Measurements from ENCODE around the gene EDEM3. TPM values are rescaled to one million over a fixed set of nuclear protein-coding genes. Genes with fewer than 3 reads are reported as not detected.

Gene EDEM3
- total and polyA plus RNA-seq, 9 of the 15 experiments (the other 6 are each of a cell fraction or from before 2014, with no cell fraction given): 15.8 to 46.6 (median 28.0) TPM

DNA sequence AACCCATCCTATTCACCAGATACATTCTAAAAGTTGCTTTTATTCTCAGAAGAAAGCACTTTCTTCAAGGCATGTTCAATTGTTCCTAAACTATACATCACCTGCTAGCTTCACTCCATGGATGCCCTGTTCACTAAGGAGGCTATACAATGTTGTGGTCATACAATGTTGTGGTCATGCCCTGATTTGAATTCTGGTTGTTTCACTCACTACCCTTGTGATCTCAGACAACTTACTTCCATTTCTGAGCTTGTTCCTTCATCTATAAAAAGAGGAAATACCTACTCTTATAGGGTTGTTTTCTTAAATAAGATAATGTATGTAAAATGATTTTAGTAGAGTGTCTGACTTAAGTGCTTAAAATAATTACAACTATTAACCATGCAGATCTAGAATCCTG, 19.7 kb downstream of the EDEM3 start:
- Histone ChIP-seq H3K4me2 (ENCODE audit: insufficient read depth, low read length) (no peak overlapping the region), H3K9ac (ENCODE audit: insufficient read depth in 1 of 2, low read depth in 2 of 2, low read length in 2 of 2) (no peak overlapping the region), H3K36me3 (ENCODE audit: control insufficient read depth, insufficient read depth, low read length) (peaks cover 61% of the 10 kb centered on the region), H3K79me2 (ENCODE audit: control insufficient read depth, insufficient read depth, low read length) (no peaks in the 10 kb centered on the region), H3K27me3 (ENCODE audit: control insufficient read depth in 2 of 2, insufficient read depth in 2 of 2, low read length in 2 of 2) (no peaks in the 10 kb centered on the region), H2AFZ (ENCODE audit: low read depth, low read length) (no peak overlapping the region), H3K4me3 (no peak overlapping the region), H3K9me3 (replicated peaks; ENCODE audit: control insufficient read depth, insufficient read depth, low read depth, low read length) (no peaks in the 10 kb centered on the region), H4K20me1 (replicated peaks; ENCODE audit: control insufficient read depth, insufficient read depth, low read length) (no peaks in the 10 kb centered on the region), H3K9me1 (ENCODE audit: control insufficient read depth, insufficient read depth, low read length) (no peaks in the 10 kb centered on the region), H3K4me1 (replicated peaks in 1 of 2; ENCODE audit: control insufficient read depth in 2 of 2, insufficient read depth in 2 of 2, low read length in 2 of 2) (no peaks in the 10 kb centered on the region), H3K27ac (ENCODE audit: extremely low read depth, low read depth, low read length) (no peak overlapping the region)
- no TSS peak for BruUV-seq (replicated peaks)
- in situ Hi-C loops (cut with MboI) (no loop called here), intact Hi-C loops (cut with micrococcal nuclease) (no loop called here)
- FAIRE-seq (no peak), DNase-seq (ENCODE audit: extremely low read depth in 1 of 4, low spot score in 3 of 4) (no peak), ATAC-seq (no peak)
- ChIA-PET POLR2A (interaction anchor here (0.6 to 1.5 kb wide), 2 partner anchors 15 to 17 kb away, joined by 3 to 4 read pairs; no protein-coding TSS in a partner anchor), CTCF (ENCODE audit: low intra/inter-chr PET ratio) (no interaction called here)
- no peak for TF ChIP-seq ZNF77 (CRISPR knock-in tag; IDR thresholded peaks at IDR 0.05)
- TF ChIP-seq, protein P1, sequence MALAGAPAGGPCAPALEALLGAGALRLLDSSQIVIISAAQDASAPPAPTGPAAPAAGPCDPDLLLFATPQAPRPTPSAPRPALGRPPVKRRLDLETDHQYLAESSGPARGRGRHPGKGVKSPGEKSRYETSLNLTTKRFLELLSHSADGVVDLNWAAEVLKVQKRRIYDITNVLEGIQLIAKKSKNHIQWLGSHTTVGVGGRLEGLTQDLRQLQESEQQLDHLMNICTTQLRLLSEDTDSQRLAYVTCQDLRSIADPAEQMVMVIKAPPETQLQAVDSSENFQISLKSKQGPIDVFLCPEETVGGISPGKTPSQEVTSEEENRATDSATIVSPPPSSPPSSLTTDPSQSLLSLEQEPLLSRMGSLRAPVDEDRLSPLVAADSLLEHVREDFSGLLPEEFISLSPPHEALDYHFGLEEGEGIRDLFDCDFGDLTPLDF (CRISPR knock-in tag; IDR thresholded peaks at IDR 0.05): no peak
- TF ChIP-seq RBM15 (IDR thresholded peaks at IDR 0.05; ENCODE audit: insufficient read depth, low read length): no peak
- no peak for TF ChIP-seq POLR3G (IDR thresholded peaks at IDR 0.05; ENCODE audit: extremely low read depth, insufficient read length, insufficient replicate concordance)

DNA sequence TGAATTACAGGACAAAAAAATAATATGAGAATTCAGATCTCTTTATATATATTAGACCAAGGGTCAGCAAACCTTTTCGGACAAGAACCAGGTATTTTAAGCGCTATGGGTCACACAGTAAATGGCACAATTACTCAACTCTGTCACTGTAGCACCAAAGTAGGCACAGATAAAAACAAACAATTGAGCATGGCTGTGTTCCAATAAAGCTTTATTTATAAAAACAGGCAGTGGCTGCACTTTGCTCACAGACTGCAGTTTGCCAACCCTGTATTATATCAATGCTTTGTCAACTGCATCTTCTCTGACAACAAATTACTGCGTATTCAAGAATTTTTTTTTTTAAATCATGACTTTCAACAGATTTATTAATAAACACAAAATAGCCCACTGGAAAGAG, 29.8 kb downstream of the EDEM3 start:
- ChIA-PET POLR2A (no interaction called here), CTCF (ENCODE audit: low intra/inter-chr PET ratio) (no interaction called here)
- FAIRE-seq (no peak), DNase-seq (ENCODE audit: extremely low read depth in 1 of 4, low spot score in 3 of 4) (no peak), ATAC-seq (no peak)
- Histone ChIP-seq H3K4me1 (replicated peaks in 1 of 2; ENCODE audit: control insufficient read depth in 2 of 2, insufficient read depth in 2 of 2, low read length in 2 of 2) (no peaks in the 10 kb centered on the region), H4K20me1 (replicated peaks; ENCODE audit: control insufficient read depth, insufficient read depth, low read length) (no peaks in the 10 kb centered on the region), H3K9me1 (ENCODE audit: control insufficient read depth, insufficient read depth, low read length) (no peaks in the 10 kb centered on the region), H3K4me3 (no peak overlapping the region), H3K4me2 (ENCODE audit: insufficient read depth, low read length) (no peak overlapping the region), H3K79me2 (ENCODE audit: control insufficient read depth, insufficient read depth, low read length) (no peaks in the 10 kb centered on the region), H3K27ac (ENCODE audit: extremely low read depth, low read depth, low read length) (no peak overlapping the region), H3K9ac (ENCODE audit: insufficient read depth in 1 of 2, low read depth in 2 of 2, low read length in 2 of 2) (no peak overlapping the region), H3K36me3 (ENCODE audit: control insufficient read depth, insufficient read depth, low read length) (peaks cover 87% of the 10 kb centered on the region), H2AFZ (ENCODE audit: low read depth, low read length) (no peak overlapping the region), H3K9me3 (replicated peaks; ENCODE audit: control insufficient read depth, insufficient read depth, low read depth, low read length) (no peaks in the 10 kb centered on the region), H3K27me3 (ENCODE audit: control insufficient read depth in 2 of 2, insufficient read depth in 2 of 2, low read length in 2 of 2) (no peaks in the 10 kb centered on the region)
- intact Hi-C loops (cut with micrococcal nuclease) (no loop called here), in situ Hi-C loops (cut with MboI) (no loop called here)
- TF ChIP-seq TARDBP (IDR thresholded peaks at IDR 0.05): no peak
- TF ChIP-seq, protein P2, sequence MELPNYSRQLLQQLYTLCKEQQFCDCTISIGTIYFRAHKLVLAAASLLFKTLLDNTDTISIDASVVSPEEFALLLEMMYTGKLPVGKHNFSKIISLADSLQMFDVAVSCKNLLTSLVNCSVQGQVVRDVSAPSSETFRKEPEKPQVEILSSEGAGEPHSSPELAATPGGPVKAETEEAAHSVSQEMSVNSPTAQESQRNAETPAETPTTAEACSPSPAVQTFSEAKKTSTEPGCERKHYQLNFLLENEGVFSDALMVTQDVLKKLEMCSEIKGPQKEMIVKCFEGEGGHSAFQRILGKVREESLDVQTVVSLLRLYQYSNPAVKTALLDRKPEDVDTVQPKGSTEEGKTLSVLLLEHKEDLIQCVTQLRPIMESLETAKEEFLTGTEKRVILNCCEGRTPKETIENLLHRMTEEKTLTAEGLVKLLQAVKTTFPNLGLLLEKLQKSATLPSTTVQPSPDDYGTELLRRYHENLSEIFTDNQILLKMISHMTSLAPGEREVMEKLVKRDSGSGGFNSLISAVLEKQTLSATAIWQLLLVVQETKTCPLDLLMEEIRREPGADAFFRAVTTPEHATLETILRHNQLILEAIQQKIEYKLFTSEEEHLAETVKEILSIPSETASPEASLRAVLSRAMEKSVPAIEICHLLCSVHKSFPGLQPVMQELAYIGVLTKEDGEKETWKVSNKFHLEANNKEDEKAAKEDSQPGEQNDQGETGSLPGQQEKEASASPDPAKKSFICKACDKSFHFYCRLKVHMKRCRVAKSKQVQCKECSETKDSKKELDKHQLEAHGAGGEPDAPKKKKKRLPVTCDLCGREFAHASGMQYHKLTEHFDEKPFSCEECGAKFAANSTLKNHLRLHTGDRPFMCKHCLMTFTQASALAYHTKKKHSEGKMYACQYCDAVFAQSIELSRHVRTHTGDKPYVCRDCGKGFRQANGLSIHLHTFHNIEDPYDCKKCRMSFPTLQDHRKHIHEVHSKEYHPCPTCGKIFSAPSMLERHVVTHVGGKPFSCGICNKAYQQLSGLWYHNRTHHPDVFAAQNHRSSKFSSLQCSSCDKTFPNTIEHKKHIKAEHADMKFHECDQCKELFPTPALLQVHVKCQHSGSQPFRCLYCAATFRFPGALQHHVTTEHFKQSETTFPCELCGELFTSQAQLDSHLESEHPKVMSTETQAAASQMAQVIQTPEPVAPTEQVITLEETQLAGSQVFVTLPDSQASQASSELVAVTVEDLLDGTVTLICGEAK (IDR thresholded peaks at IDR 0.05): peak; percentile 94
- TF ChIP-seq, protein P2 (CRISPR knock-in tag; IDR thresholded peaks at IDR 0.05): peak; percentile 77
- BruUV-seq (replicated peaks): no TSS peak
- WGBS (ENCODE audit: insufficient coverage, low coverage, missing lambda C conversion rate): 100% methylated on average over 3 of the region's 3 CpGs

All from K562 (cell line).